Measurements from ENCODE around the gene CCDC61. TPM values are rescaled to one million over a fixed set of nuclear protein-coding genes. Genes with fewer than 3 reads are reported as not detected.

Gene CCDC61
- total RNA-seq, result 10 to 100 TPM; 21.8 to 22.0 TPM

GRCh38 chr19:45994998-45995714 lies at the start of gene CCDC61:
Gene CCDC61, plus strand, starts transcription at chr19:45995467. Its CDS starts 7,552 bp downstream, at chr19:46003019.
- DNase-seq (peak; percentile 96), ATAC-seq (replicated peaks in 1 of 2) (peak; percentile 96)
- no peak within 1 kb of the TSS for H3K27ac Mint-ChIP-seq
- peak within 1 kb of the TSS in 1 of 2 donors; percentile 20 for H3K4me3 Mint-ChIP-seq
- no peaks in the 10 kb centered on the region for H3K36me3 Mint-ChIP-seq (ENCODE audit: insufficient read depth in 2 of 2)
- peaks cover 6% of the 10 kb centered on the region for H3K27me3 Mint-ChIP-seq (ENCODE audit: low read depth)
- peaks cover 24% of the 10 kb centered on the region for H3K4me1 Mint-ChIP-seq (ENCODE audit: low read depth)
- no peaks in the 10 kb centered on the region for H3K9me3 Mint-ChIP-seq

GRCh38 chr19:45947926-45948325 lies 47.3 kb upstream of the CCDC61 start:
- ATAC-seq (replicated peaks in 1 of 2) (no peak), DNase-seq (no peak)
- Mint-ChIP-seq H3K4me3 (no peak overlapping the region), H3K36me3 (ENCODE audit: insufficient read depth in 2 of 2) (no peaks in the 10 kb centered on the region), H3K9me3 (no peaks in the 10 kb centered on the region), H3K4me1 (ENCODE audit: low read depth) (peaks cover 5% of the 10 kb centered on the region), H3K27ac (no peak overlapping the region), H3K27me3 (ENCODE audit: low read depth) (peaks cover 7% of the 10 kb centered on the region)

GRCh38 chr19:45952341-45952685 lies 43.0 kb upstream of the CCDC61 start:
- Mint-ChIP-seq H3K27me3 (ENCODE audit: low read depth) (peaks cover 11% of the 10 kb centered on the region), H3K4me1 (ENCODE audit: low read depth) (peaks cover 11% of the 10 kb centered on the region), H3K36me3 (ENCODE audit: insufficient read depth in 2 of 2) (peaks cover 0 to 3% of the 10 kb centered on the region in 2 donors), H3K9me3 (peaks cover 2% of the 10 kb centered on the region in 2 donors), H3K27ac (no peak overlapping the region), H3K4me3 (peak overlapping the region; percentile 79 to 81)
- ATAC-seq (replicated peaks in 1 of 2) (peak in 1 of 2 donors; percentile 11), DNase-seq (no peak)

GRCh38 chr19:45952686-45953505 lies 42.4 kb upstream of the CCDC61 start:
- peak; percentile 43 to 48 for DNase-seq
- peaks cover 12% of the 10 kb centered on the region for H3K27me3 Mint-ChIP-seq (ENCODE audit: low read depth)
- H3K27ac Mint-ChIP-seq, result no peak overlapping the region
- H3K4me1 Mint-ChIP-seq (ENCODE audit: low read depth), result peaks cover 11% of the 10 kb centered on the region
- H3K9me3 Mint-ChIP-seq, result peaks cover 2% of the 10 kb centered on the region in 2 donors
- H3K4me3 Mint-ChIP-seq, result peak overlapping the region; percentile 79 to 81
- peaks cover 0 to 3% of the 10 kb centered on the region in 2 donors for H3K36me3 Mint-ChIP-seq (ENCODE audit: insufficient read depth in 2 of 2)
- ATAC-seq (replicated peaks in 1 of 2), result peak; percentile 50 to 68

- peak overlapping the region in 1 of 2 donors; percentile 79 for H3K4me3 Mint-ChIP-seq
- H3K36me3 Mint-ChIP-seq (ENCODE audit: insufficient read depth in 2 of 2), result peaks cover 0 to 3% of the 10 kb centered on the region in 2 donors
- no peak overlapping the region for H3K27ac Mint-ChIP-seq
- ATAC-seq (replicated peaks in 1 of 2), result no peak
- no peak for DNase-seq
- peaks cover 2% of the 10 kb centered on the region in 2 donors for H3K9me3 Mint-ChIP-seq
- H3K27me3 Mint-ChIP-seq (ENCODE audit: low read depth), result peaks cover 20% of the 10 kb centered on the region
- peaks cover 11% of the 10 kb centered on the region for H3K4me1 Mint-ChIP-seq (ENCODE audit: low read depth)
Measured at GRCh38 chr19:45953676-45954075, 41.6 kb upstream of the CCDC61 start.

- H3K9me3 Mint-ChIP-seq, result peaks cover 2% of the 10 kb centered on the region in 2 donors
- DNase-seq, result no peak
- no peak overlapping the region for H3K4me3 Mint-ChIP-seq
- H3K36me3 Mint-ChIP-seq (ENCODE audit: insufficient read depth in 2 of 2), result peaks cover 0 to 3% of the 10 kb centered on the region in 2 donors
- ATAC-seq (replicated peaks in 1 of 2), result no peak
- H3K27ac Mint-ChIP-seq, result no peak overlapping the region
- peaks cover 11% of the 10 kb centered on the region for H3K4me1 Mint-ChIP-seq (ENCODE audit: low read depth)
- H3K27me3 Mint-ChIP-seq (ENCODE audit: low read depth), result peaks cover 24% of the 10 kb centered on the region
Measured at GRCh38 chr19:45954156-45954555, 41.1 kb upstream of the CCDC61 start.

GRCh38 chr19:45955905-45956608 lies 39.2 kb upstream of the CCDC61 start:
- no peak for DNase-seq
- peaks cover 17% of the 10 kb centered on the region for H3K4me1 Mint-ChIP-seq (ENCODE audit: low read depth)
- no peak for ATAC-seq (replicated peaks in 1 of 2)
- H3K27ac Mint-ChIP-seq, result no peak overlapping the region
- no peak overlapping the region for H3K4me3 Mint-ChIP-seq
- peaks cover 0 to 3% of the 10 kb centered on the region in 2 donors for H3K36me3 Mint-ChIP-seq (ENCODE audit: insufficient read depth in 2 of 2)
- H3K9me3 Mint-ChIP-seq, result peaks cover 2% of the 10 kb centered on the region in 2 donors
- H3K27me3 Mint-ChIP-seq (ENCODE audit: low read depth), result peaks cover 40% of the 10 kb centered on the region

- ATAC-seq (replicated peaks in 1 of 2) (no peak), DNase-seq (no peak)
- Mint-ChIP-seq H3K27ac (no peak overlapping the region), H3K4me1 (ENCODE audit: low read depth) (peaks cover 8% of the 10 kb centered on the region), H3K36me3 (ENCODE audit: insufficient read depth in 2 of 2) (peaks cover 0 to under 1% of the 10 kb centered on the region in 2 donors), H3K9me3 (no peaks in the 10 kb centered on the region), H3K27me3 (ENCODE audit: low read depth) (peaks cover 54% of the 10 kb centered on the region), H3K4me3 (no peak overlapping the region)
Measured at GRCh38 chr19:45958320-45958719, 36.9 kb upstream of the CCDC61 start.

- Mint-ChIP-seq H3K27ac (no peak overlapping the region), H3K4me1 (ENCODE audit: low read depth) (peaks cover 6% of the 10 kb centered on the region), H3K9me3 (no peaks in the 10 kb centered on the region), H3K27me3 (ENCODE audit: low read depth) (peaks cover 54% of the 10 kb centered on the region), H3K4me3 (no peak overlapping the region), H3K36me3 (ENCODE audit: insufficient read depth in 2 of 2) (no peaks in the 10 kb centered on the region)
- DNase-seq (no peak), ATAC-seq (replicated peaks in 1 of 2) (no peak)
Measured at GRCh38 chr19:45958769-45959516, 36.3 kb upstream of the CCDC61 start.

- Mint-ChIP-seq H3K36me3 (ENCODE audit: insufficient read depth in 2 of 2) (no peaks in the 10 kb centered on the region), H3K27ac (no peak overlapping the region), H3K9me3 (no peaks in the 10 kb centered on the region), H3K27me3 (ENCODE audit: low read depth) (peaks cover 54% of the 10 kb centered on the region), H3K4me1 (ENCODE audit: low read depth) (peaks cover 6% of the 10 kb centered on the region), H3K4me3 (no peak overlapping the region)
- DNase-seq, result no peak
- no peak for ATAC-seq (replicated peaks in 1 of 2)
Measured at GRCh38 chr19:45959517-45960025, 35.7 kb upstream of the CCDC61 start.

- no peaks in the 10 kb centered on the region for H3K9me3 Mint-ChIP-seq
- DNase-seq (no peak), ATAC-seq (replicated peaks in 1 of 2) (no peak)
- H3K27me3 Mint-ChIP-seq (ENCODE audit: low read depth), result peaks cover 51% of the 10 kb centered on the region
- peaks cover 6% of the 10 kb centered on the region for H3K4me1 Mint-ChIP-seq (ENCODE audit: low read depth)
- H3K36me3 Mint-ChIP-seq (ENCODE audit: insufficient read depth in 2 of 2), result no peaks in the 10 kb centered on the region
- no peak overlapping the region for H3K4me3 Mint-ChIP-seq
- no peak overlapping the region for H3K27ac Mint-ChIP-seq
Measured at GRCh38 chr19:45960595-45961235, 34.6 kb upstream of the CCDC61 start.

- no peak overlapping the region for H3K27ac Mint-ChIP-seq
- DNase-seq, result no peak
- H3K9me3 Mint-ChIP-seq, result no peaks in the 10 kb centered on the region
- H3K4me1 Mint-ChIP-seq (ENCODE audit: low read depth), result peaks cover 6% of the 10 kb centered on the region
- no peak overlapping the region for H3K4me3 Mint-ChIP-seq
- no peaks in the 10 kb centered on the region for H3K36me3 Mint-ChIP-seq (ENCODE audit: insufficient read depth in 2 of 2)
- peaks cover 58% of the 10 kb centered on the region for H3K27me3 Mint-ChIP-seq (ENCODE audit: low read depth)
- no peak for ATAC-seq (replicated peaks in 1 of 2)
Measured at GRCh38 chr19:45962021-45962420, 33.2 kb upstream of the CCDC61 start.
